Breast epithelium (tissue), 3 donors: ENCODE measurements around the gene ZG16.
A peak's percentile ranks its signal among the peaks of the same experiment; 100 is the strongest.

Experiments
- CTCF ChIP-seq, 3 donors: fragments of 450-650 bp; IDR thresholded peaks; one replicate each; pipeline ENCODE4 v1.5.1; 2016 to 2017; ENCODE audit warnings: antibody characterized with exemption in 3 of 3, mild to moderate bottlenecking in 3 of 3, moderate library complexity in 3 of 3
- POLR2A ChIP-seq: fragments of 450-650 bp; IDR thresholded peaks from one replicate; pipeline ENCODE4 v1.6.1; 2016; ENCODE audit warnings: antibody characterized with exemption, mild to moderate bottlenecking, moderate library complexity
- POLR2AphosphoS5 ChIP-seq, 3 donors: sonication (generic); formaldehyde crosslinking; IDR thresholded peaks; one replicate each; pipeline ENCODE4 v1.6.1; 2017; ENCODE audit warnings: antibody characterized with exemption in 3 of 3

- TF ChIP-seq CTCF (IDR thresholded peaks at IDR 0.05) (peak; percentile 48 to 57 (median 53)), POLR2A (no peak), POLR2AphosphoS5 (IDR thresholded peaks at IDR 0.05) (no peak)
Observed at GRCh38 chr16:29729116-29729521, 48.9 kb upstream of the ZG16 start.
